Measurements from ENCODE around the gene WFIKKN2. TPM values are rescaled to one million over a fixed set of nuclear protein-coding genes. Genes with fewer than 3 reads are reported as not detected.

The WFIKKN2 gene
- total and polyA plus RNA-seq, 2 of the 13 experiments (the other 11 are each of a cell fraction or from before 2014, with no cell fraction given) = not detected

DNA sequence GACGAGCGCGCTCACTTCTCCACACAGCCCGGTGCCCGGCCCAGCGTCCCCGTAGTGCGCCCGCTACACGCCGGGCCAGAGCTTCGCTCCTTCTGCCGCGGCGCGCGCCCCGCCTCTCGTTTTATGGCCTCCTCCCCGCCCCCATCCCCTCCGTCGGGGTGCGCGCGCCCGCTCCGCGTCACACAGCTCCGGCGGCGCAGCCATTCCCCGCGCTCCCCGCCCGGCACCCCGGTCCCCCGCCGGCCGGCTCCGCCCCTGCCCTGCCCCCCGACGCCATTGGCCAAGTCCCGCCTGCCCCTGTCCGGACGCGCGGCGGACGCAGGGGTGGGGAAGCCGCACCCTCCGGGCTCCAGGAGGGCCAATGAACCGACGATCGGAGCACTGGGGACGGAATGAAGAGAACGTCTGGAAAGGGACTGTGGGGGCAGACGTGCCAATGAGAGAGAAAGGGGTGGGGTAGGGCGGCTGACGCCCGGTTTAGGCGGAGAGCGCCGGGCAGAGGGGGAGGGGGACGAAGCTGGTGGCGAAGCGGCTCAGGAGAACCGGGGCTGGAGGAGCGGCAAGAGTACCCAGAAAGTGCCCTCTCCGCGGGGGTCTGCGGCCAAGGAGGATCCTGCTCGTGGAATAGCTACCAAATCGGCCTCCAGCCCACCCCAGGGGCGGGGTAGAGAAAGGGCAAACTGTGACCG is 31.0 kb downstream of the WFIKKN2 start, which contains the start of gene TOB1 (continued):
- TF ChIP-seq, protein P1, sequence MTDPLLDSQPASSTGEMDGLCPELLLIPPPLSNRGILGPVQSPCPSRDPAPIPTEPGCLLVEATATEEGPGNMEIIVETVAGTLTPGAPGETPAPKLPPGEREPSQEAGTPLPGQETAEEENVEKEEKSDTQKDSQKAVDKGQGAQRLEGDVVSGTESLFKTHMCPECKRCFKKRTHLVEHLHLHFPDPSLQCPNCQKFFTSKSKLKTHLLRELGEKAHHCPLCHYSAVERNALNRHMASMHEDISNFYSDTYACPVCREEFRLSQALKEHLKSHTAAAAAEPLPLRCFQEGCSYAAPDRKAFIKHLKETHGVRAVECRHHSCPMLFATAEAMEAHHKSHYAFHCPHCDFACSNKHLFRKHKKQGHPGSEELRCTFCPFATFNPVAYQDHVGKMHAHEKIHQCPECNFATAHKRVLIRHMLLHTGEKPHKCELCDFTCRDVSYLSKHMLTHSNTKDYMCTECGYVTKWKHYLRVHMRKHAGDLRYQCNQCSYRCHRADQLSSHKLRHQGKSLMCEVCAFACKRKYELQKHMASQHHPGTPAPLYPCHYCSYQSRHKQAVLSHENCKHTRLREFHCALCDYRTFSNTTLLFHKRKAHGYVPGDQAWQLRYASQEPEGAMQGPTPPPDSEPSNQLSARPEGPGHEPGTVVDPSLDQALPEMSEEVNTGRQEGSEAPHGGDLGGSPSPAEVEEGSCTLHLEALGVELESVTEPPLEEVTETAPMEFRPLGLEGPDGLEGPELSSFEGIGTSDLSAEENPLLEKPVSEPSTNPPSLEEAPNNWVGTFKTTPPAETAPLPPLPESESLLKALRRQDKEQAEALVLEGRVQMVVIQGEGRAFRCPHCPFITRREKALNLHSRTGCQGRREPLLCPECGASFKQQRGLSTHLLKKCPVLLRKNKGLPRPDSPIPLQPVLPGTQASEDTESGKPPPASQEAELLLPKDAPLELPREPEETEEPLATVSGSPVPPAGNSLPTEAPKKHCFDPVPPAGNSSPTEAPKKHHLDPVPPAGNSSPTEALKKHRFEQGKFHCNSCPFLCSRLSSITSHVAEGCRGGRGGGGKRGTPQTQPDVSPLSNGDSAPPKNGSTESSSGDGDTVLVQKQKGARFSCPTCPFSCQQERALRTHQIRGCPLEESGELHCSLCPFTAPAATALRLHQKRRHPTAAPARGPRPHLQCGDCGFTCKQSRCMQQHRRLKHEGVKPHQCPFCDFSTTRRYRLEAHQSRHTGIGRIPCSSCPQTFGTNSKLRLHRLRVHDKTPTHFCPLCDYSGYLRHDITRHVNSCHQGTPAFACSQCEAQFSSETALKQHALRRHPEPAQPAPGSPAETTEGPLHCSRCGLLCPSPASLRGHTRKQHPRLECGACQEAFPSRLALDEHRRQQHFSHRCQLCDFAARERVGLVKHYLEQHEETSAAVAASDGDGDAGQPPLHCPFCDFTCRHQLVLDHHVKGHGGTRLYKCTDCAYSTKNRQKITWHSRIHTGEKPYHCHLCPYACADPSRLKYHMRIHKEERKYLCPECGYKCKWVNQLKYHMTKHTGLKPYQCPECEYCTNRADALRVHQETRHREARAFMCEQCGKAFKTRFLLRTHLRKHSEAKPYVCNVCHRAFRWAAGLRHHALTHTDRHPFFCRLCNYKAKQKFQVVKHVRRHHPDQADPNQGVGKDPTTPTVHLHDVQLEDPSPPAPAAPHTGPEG (CRISPR knock-in tag; IDR thresholded peaks at IDR 0.05) = peak; percentile 82; the same call in 1 of the 2 replicates
- TF ChIP-seq, protein P2, sequence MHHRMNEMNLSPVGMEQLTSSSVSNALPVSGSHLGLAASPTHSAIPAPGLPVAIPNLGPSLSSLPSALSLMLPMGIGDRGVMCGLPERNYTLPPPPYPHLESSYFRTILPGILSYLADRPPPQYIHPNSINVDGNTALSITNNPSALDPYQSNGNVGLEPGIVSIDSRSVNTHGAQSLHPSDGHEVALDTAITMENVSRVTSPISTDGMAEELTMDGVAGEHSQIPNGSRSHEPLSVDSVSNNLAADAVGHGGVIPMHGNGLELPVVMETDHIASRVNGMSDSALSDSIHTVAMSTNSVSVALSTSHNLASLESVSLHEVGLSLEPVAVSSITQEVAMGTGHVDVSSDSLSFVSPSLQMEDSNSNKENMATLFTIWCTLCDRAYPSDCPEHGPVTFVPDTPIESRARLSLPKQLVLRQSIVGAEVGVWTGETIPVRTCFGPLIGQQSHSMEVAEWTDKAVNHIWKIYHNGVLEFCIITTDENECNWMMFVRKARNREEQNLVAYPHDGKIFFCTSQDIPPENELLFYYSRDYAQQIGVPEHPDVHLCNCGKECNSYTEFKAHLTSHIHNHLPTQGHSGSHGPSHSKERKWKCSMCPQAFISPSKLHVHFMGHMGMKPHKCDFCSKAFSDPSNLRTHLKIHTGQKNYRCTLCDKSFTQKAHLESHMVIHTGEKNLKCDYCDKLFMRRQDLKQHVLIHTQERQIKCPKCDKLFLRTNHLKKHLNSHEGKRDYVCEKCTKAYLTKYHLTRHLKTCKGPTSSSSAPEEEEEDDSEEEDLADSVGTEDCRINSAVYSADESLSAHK (CRISPR knock-in tag; IDR thresholded peaks at IDR 0.05; ENCODE audit: borderline replicate concordance) = peak; percentile 84; the same call in 1 of the 2 replicates
- TF ChIP-seq FOXA1 (IDR thresholded peaks at IDR 0.05) (no peak), FOXA1 (CRISPR knock-in tag; IDR thresholded peaks at IDR 0.05) (peak; percentile 11; the same call in 1 of the 2 replicates), CBX2 (IDR thresholded peaks at IDR 0.05; ENCODE audit: low read depth, low read length) (no peak), CBX2 (CRISPR knock-in tag; IDR thresholded peaks at IDR 0.05; ENCODE audit: low read depth) (peak; percentile 68; the same call in 1 of the 2 replicates), SPEN (CRISPR knock-in tag; IDR thresholded peaks at IDR 0.05; ENCODE audit: low read depth) (peak; percentile 79; the same call in 1 of the 2 replicates), ZBTB40 (IDR thresholded peaks at IDR 0.05) (no peak), ZBTB40 (CRISPR knock-in tag; IDR thresholded peaks at IDR 0.05) (peak; percentile 79)
